Adrenal gland (tissue), 12 donors: ENCODE measurements around the gene OGDH. TPM values are rescaled to one million over a fixed set of nuclear protein-coding genes. Genes with fewer than 3 reads are reported as not detected.

Source experiments
- DNase-seq, 7 donors: peaks; one replicate each; pipeline ENCODE4 v3.0.0-alpha.2; 2019 to 2020
- H3K27ac ChIP-seq, 5 donors: fragments of 200-600 bp; sonication (generic) in 4 of 5; 1 replicate in 3 of 5; 2 replicates in 2 of 5; pipeline versions ENCODE4 v1.5.1 to v1.8.0; 2016 to 2020; ENCODE audit warnings: mild to moderate bottlenecking in 1 of 5
- H3K27me3 ChIP-seq: fragments of 200-600 bp; 2 replicates; pipeline ENCODE4 v1.8.0; 2021
- H3K36me3 ChIP-seq, 2 donors: fragments of 200-600 bp; replicated peaks in 1 of 2; 1 replicate in 1 of 2; 2 replicates in 1 of 2; pipeline versions ENCODE4 v1.5.1 to v1.8.0; 2018 to 2022
- H3K4me1 ChIP-seq, 2 donors: fragments of 200-600 bp; replicated peaks in 1 of 2; 1 replicate in 1 of 2; 2 replicates in 1 of 2; pipeline versions ENCODE4 v1.5.1 to v1.8.0; 2018 to 2021
- H3K4me3 ChIP-seq, 4 donors: fragments of 200-600 bp; sonication (generic) in 3 of 4; one replicate each; pipeline ENCODE4 v1.5.1; 2016 to 2018
- H3K9me3 ChIP-seq, 3 donors: fragments of 200-600 bp; sonication (generic) in 1 of 3; replicated peaks in 1 of 3; 1 replicate in 2 of 3; 2 replicates in 1 of 3; pipeline versions ENCODE4 v1.5.1 to v1.8.0; 2016 to 2021
- CTCF ChIP-seq, 6 experiments: fragments of 450-650 bp in 4 of 6; fragments of 200-600 bp in 2 of 6; sonication (generic) in 1 of 6; IDR thresholded peaks; 1 replicate in 5 of 6; 2 replicates in 1 of 6; pipeline versions ENCODE4 v1.5.1 to v1.8.0; 2016 to 2021; ENCODE audit warnings: antibody characterized with exemption in 6 of 6, mild to moderate bottlenecking in 2 of 6, moderate library complexity in 1 of 6
- POLR2A ChIP-seq, 2 donors: fragments of 450-650 bp; IDR thresholded peaks; one replicate each; pipeline ENCODE4 v1.6.1; 2017; ENCODE audit warnings: antibody characterized with exemption in 2 of 2, mild to moderate bottlenecking in 2 of 2, moderate library complexity in 1 of 2
- WGBS, 4 donors: extraction: QIAGEN DNeasy Blood & Tissue Kit in 2 of 4; methylation state at CpG; one replicate each; pipeline versions ENCODE4 v1.1.5 to v1.1.7; 2013 to 2017; 5-methylcytosine and 5-hydroxymethylcytosine counted together
- intact Hi-C, 2 donors: fragments of 100-400 bp; cut with DNase I; formaldehyde crosslinking; loops; one replicate each; pipeline versions ENCODE4 v1.14.1 to v1.15.0; 2022 to 2023
- polyA plus RNA-seq, 3 donors: library from polyadenylated mRNA; stranded (reverse); fragments of 200-250 nt in 2 of 3; fragments of 350-450 nt in 1 of 3; fragmentation: Illumina TruSeq in 1 of 3; extraction: RNeasy Lipid Tissue Mini Kit (QIAGEN cat#74804) in 1 of 3; gene quantifications; one replicate each; pipeline ENCODE4 v1.2.3, GENCODE V29; 2013 to 2014
- total RNA-seq, 9 donors: library from RNA; depleted of rRNA in 4 of 9; stranded (reverse); fragments of >200 nt in 4 of 9; fragments of 120-200 nt in 1 of 9; fragmentation: NEBNext Ultra II Directional in 1 of 9; extraction: Animal tissue kit (Norgen Biotek cat#: 25700) in 1 of 9; gene quantifications; one replicate each; pipeline versions ENCODE4 v1.1.0 to v1.2.4, GENCODE V29; 2013 to 2023
- donor health status: healthy with polysubstance abuse.
- donor health status: Bipolar disorder and iron deficiency.
- donor health status: DM: yes; HTN: yes; CAD: no.
- donor health status: DM: no; HTN: no; CAD: no.
- donor health status: DM: no; HTN: no; CAD: no.
- donor health status: DM: yes; HTN: yes; CAD: no.

Gene OGDH
- total and polyA plus RNA-seq, 12 donors: 46.0 to 284 (median 144) TPM

DNA sequence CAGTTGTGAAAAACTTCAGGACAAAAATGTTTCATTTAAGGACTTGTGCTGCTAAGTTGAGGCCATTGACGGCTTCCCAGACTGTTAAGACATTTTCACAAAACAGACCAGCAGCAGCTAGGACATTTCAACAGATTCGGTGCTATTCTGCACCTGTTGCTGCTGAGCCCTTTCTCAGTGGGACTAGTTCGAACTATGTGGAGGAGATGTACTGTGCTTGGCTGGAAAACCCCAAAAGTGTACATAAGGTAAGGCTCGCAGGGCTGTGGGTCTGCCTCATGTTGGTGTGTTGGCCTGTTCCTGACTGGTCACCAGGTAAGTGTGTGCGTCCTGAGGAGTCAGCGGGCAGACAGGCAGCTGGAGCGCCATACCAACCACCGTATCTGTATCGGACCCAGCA, 17.9 kb downstream of the OGDH start:
- H3K27ac ChIP-seq: peak overlapping the region in 3 of 5 donors; percentile 49 to 85 (median 83)
- H3K36me3 ChIP-seq: peaks cover 0 to 26% of the 10 kb centered on the region in 2 donors
- no peak overlapping the region for H3K4me3 ChIP-seq
- DNase-seq: no peak
- WGBS, 4 donors: 87 to 93% (median 91%) methylated on average over 9 of the region's 9 CpGs
- H3K4me1 ChIP-seq: peaks cover 27 to 36% of the 10 kb centered on the region in 2 donors
- intact Hi-C loops: no loop called here
- H3K9me3 ChIP-seq: no peaks in the 10 kb centered on the region
- TF ChIP-seq POLR2A (IDR thresholded peaks at IDR 0.05) (no peak), CTCF (IDR thresholded peaks at IDR 0.05) (no peak)
- H3K27me3 ChIP-seq: no peaks in the 10 kb centered on the region

- Histone ChIP-seq H3K36me3 (peaks cover 0 to 26% of the 10 kb centered on the region in 2 donors), H3K27me3 (no peaks in the 10 kb centered on the region), H3K9me3 (no peaks in the 10 kb centered on the region), H3K4me3 (no peak overlapping the region), H3K27ac (peak overlapping the region in 1 of 5 donors; percentile 6), H3K4me1 (peaks cover 26 to 42% of the 10 kb centered on the region in 2 donors)
- no peak for DNase-seq
- 70 to 82% (median 76%) methylated on average over 6 of the region's 6 CpGs for WGBS, 4 donors
- intact Hi-C loops: no loop called here
- TF ChIP-seq POLR2A (IDR thresholded peaks at IDR 0.05) (no peak), CTCF (IDR thresholded peaks at IDR 0.05) (no peak)
Measured at GRCh38 chr7:44625526-44626471, 19.4 kb downstream of the OGDH start.

- intact Hi-C loops: no loop called here
- no peak for DNase-seq
- no peaks in the 10 kb centered on the region for H3K9me3 ChIP-seq
- WGBS, 4 donors: 63 to 78% (median 69%) methylated on average over 4 of the region's 4 CpGs
- TF ChIP-seq CTCF (IDR thresholded peaks at IDR 0.05) (no peak), POLR2A (IDR thresholded peaks at IDR 0.05) (no peak)
- H3K36me3 ChIP-seq: peaks cover 0 to 26% of the 10 kb centered on the region in 2 donors
- peaks cover 23 to 40% of the 10 kb centered on the region in 2 donors for H3K4me1 ChIP-seq
- H3K4me3 ChIP-seq: no peak overlapping the region
- no peaks in the 10 kb centered on the region for H3K27me3 ChIP-seq
- no peak overlapping the region for H3K27ac ChIP-seq
Measured at GRCh38 chr7:44626620-44627019, 20.2 kb downstream of the OGDH start.

GRCh38 chr7:44629829-44630522, 23.5 kb downstream of the OGDH start:
- DNase-seq: no peak
- Histone ChIP-seq H3K4me3 (no peak overlapping the region), H3K27ac (peak overlapping the region in 3 of 5 donors; percentile 2 to 69 (median 56)), H3K4me1 (peaks cover 23 to 33% of the 10 kb centered on the region in 2 donors), H3K27me3 (no peaks in the 10 kb centered on the region), H3K36me3 (peaks cover 0 to 19% of the 10 kb centered on the region in 2 donors), H3K9me3 (no peaks in the 10 kb centered on the region)
- intact Hi-C loops: no loop called here
- 73 to 87% (median 84%) methylated on average over 13 of the region's 13 CpGs for WGBS, 4 donors
- TF ChIP-seq POLR2A (IDR thresholded peaks at IDR 0.05): no peak
- TF ChIP-seq CTCF (IDR thresholded peaks at IDR 0.05): no peak
